Nephron (organoid): ENCODE results near the gene FLACC1.

ENCODE experiments used
- H3K27ac Mint-ChIP-seq, 3 experiments: 2 replicates each; pipeline ENCODE4 v1.8.0; 2020; ENCODE audit warnings: mixed read lengths in 3 of 3, mild to moderate bottlenecking in 2 of 3, moderate library complexity in 1 of 3
- H3K27me3 Mint-ChIP-seq: 2 replicates; pipeline ENCODE4 v1.8.0; 2021; ENCODE audit warnings: low read depth, mild to moderate bottlenecking, moderate library complexity, mixed read lengths
- H3K36me3 Mint-ChIP-seq: 2 replicates; pipeline ENCODE4 v1.8.0; 2020; ENCODE audit warnings: low read depth, mixed read lengths
- H3K4me1 Mint-ChIP-seq: 2 replicates; pipeline ENCODE4 v1.8.0; 2020; ENCODE audit warnings: mixed read lengths
- H3K4me3 Mint-ChIP-seq, 3 experiments: 2 replicates each; pipeline ENCODE4 v1.8.0; 2020; ENCODE audit warnings: mild to moderate bottlenecking in 3 of 3, mixed read lengths in 3 of 3, moderate library complexity in 2 of 3
- H3K9me3 Mint-ChIP-seq: 2 replicates; pipeline ENCODE4 v1.8.0; 2020; ENCODE audit warnings: mixed read lengths
- CTCF ChIP-seq, 3 experiments: fragments of 200-600 bp; sonication (generic); IDR thresholded peaks; one replicate each; pipeline ENCODE4 v1.5.0; 2021; ENCODE audit warnings: antibody characterized with exemption in 3 of 3; ENCODE audit not compliant: unreplicated experiment in 3 of 3

The FLACC1 gene

GRCh38 chr2:201275990-201276389 is 81.2 kb downstream of the FLACC1 start:
- peaks cover 7% of the 10 kb centered on the region for H3K36me3 Mint-ChIP-seq
- H3K27ac Mint-ChIP-seq, result no peak overlapping the region
- no peak for TF ChIP-seq CTCF (IDR thresholded peaks at IDR 0.05; ENCODE audit: unreplicated experiment in 3 of 3)
- no peaks in the 10 kb centered on the region for H3K4me1 Mint-ChIP-seq
- no peaks in the 10 kb centered on the region for H3K27me3 Mint-ChIP-seq
- H3K9me3 Mint-ChIP-seq, result peaks cover 4% of the 10 kb centered on the region
- H3K4me3 Mint-ChIP-seq, result no peak overlapping the region

- Mint-ChIP-seq H3K36me3 (peaks cover 3% of the 10 kb centered on the region), H3K27ac (no peak overlapping the region), H3K4me1 (no peaks in the 10 kb centered on the region), H3K4me3 (no peak overlapping the region), H3K27me3 (no peaks in the 10 kb centered on the region), H3K9me3 (no peaks in the 10 kb centered on the region)
- TF ChIP-seq CTCF (IDR thresholded peaks at IDR 0.05; ENCODE audit: unreplicated experiment in 3 of 3), result no peak
Observed at GRCh38 chr2:201275069-201275468, 82.1 kb downstream of the FLACC1 start.

GRCh38 chr2:201273330-201273983 is 83.7 kb downstream of the FLACC1 start:
- H3K4me3 Mint-ChIP-seq, result no peak overlapping the region
- no peak overlapping the region for H3K27ac Mint-ChIP-seq
- H3K27me3 Mint-ChIP-seq, result no peaks in the 10 kb centered on the region
- H3K36me3 Mint-ChIP-seq, result no peaks in the 10 kb centered on the region
- no peak for TF ChIP-seq CTCF (IDR thresholded peaks at IDR 0.05; ENCODE audit: unreplicated experiment in 3 of 3)
- H3K4me1 Mint-ChIP-seq, result no peaks in the 10 kb centered on the region
- no peaks in the 10 kb centered on the region for H3K9me3 Mint-ChIP-seq

- no peak for TF ChIP-seq CTCF (IDR thresholded peaks at IDR 0.05; ENCODE audit: unreplicated experiment in 3 of 3)
- Mint-ChIP-seq H3K27ac (no peak overlapping the region), H3K36me3 (no peaks in the 10 kb centered on the region), H3K27me3 (no peaks in the 10 kb centered on the region), H3K4me3 (no peak overlapping the region), H3K4me1 (no peaks in the 10 kb centered on the region), H3K9me3 (no peaks in the 10 kb centered on the region)
Observed at GRCh38 chr2:201271917-201272316, 85.2 kb downstream of the FLACC1 start.

- Mint-ChIP-seq H3K4me3 (no peak overlapping the region), H3K9me3 (no peaks in the 10 kb centered on the region), H3K27ac (no peak overlapping the region), H3K27me3 (no peaks in the 10 kb centered on the region), H3K36me3 (no peaks in the 10 kb centered on the region), H3K4me1 (no peaks in the 10 kb centered on the region)
- TF ChIP-seq CTCF (IDR thresholded peaks at IDR 0.05; ENCODE audit: unreplicated experiment in 3 of 3), result no peak
Observed at GRCh38 chr2:201270293-201271001, 86.7 kb downstream of the FLACC1 start.

- no peak for TF ChIP-seq CTCF (IDR thresholded peaks at IDR 0.05; ENCODE audit: unreplicated experiment in 3 of 3)
- Mint-ChIP-seq H3K27me3 (no peaks in the 10 kb centered on the region), H3K9me3 (no peaks in the 10 kb centered on the region), H3K27ac (no peak overlapping the region), H3K36me3 (no peaks in the 10 kb centered on the region), H3K4me3 (no peak overlapping the region), H3K4me1 (no peaks in the 10 kb centered on the region)
Observed at GRCh38 chr2:201269764-201270163, 87.4 kb downstream of the FLACC1 start.
